Measurements from ENCODE around the gene NTSR1. TPM values are rescaled to one million over a fixed set of nuclear protein-coding genes. Genes with fewer than 3 reads are reported as not detected.

NTSR1 gene
- total RNA-seq, 4 donors from 2014 or later: 0.04 to 0.13 TPM; not detected in 2

GRCh38 chr20:62742550-62742949, 33.9 kb downstream of the NTSR1 start:
- H3K4me1 ChIP-seq: no peaks in the 10 kb centered on the region
- H3K27me3 ChIP-seq: peaks cover 36 to 48% (median 45%) of the 10 kb centered on the region in 3 donors
- in situ Hi-C loops (cut with MboI; ENCODE audit: low sequenced_read_pairs in 4 of 4): no loop called here
- DNase-seq: no peak
- H3K9me3 ChIP-seq: no peaks in the 10 kb centered on the region
- H3K4me3 ChIP-seq: no peak overlapping the region
- TF ChIP-seq CTCF (IDR thresholded peaks at IDR 0.05 in 4 of 5, conservative IDR thresholded peaks at IDR 0.05 in 1 of 5): no peak
- TF ChIP-seq POLR2A (IDR thresholded peaks at IDR 0.05): no peak
- H3K36me3 ChIP-seq: no peaks in the 10 kb centered on the region
- ATAC-seq: no peak
- intact Hi-C loops (cut with DNase I; ENCODE audit: low total_unique reads): no loop called here
- no peak overlapping the region for H3K27ac ChIP-seq

GRCh38 chr20:62742979-62743776, 34.5 kb downstream of the NTSR1 start:
- H3K4me1 ChIP-seq: no peaks in the 10 kb centered on the region
- no peak for ATAC-seq
- in situ Hi-C loops (cut with MboI; ENCODE audit: low sequenced_read_pairs in 4 of 4): no loop called here
- no peak for TF ChIP-seq POLR2A (IDR thresholded peaks at IDR 0.05)
- TF ChIP-seq CTCF (IDR thresholded peaks at IDR 0.05 in 4 of 5, conservative IDR thresholded peaks at IDR 0.05 in 1 of 5): no peak
- no peak overlapping the region for H3K27ac ChIP-seq
- intact Hi-C loops (cut with DNase I; ENCODE audit: low total_unique reads): no loop called here
- no peaks in the 10 kb centered on the region for H3K36me3 ChIP-seq
- DNase-seq: no peak
- H3K9me3 ChIP-seq: no peaks in the 10 kb centered on the region
- H3K4me3 ChIP-seq: no peak overlapping the region
- peaks cover 34 to 45% (median 45%) of the 10 kb centered on the region in 3 donors for H3K27me3 ChIP-seq

- intact Hi-C loops (cut with DNase I; ENCODE audit: low total_unique reads) (no loop called here), in situ Hi-C loops (cut with MboI; ENCODE audit: low sequenced_read_pairs in 4 of 4) (no loop called here)
- Histone ChIP-seq H3K9me3 (no peaks in the 10 kb centered on the region), H3K27me3 (peaks cover 34 to 45% (median 38%) of the 10 kb centered on the region in 3 donors), H3K4me3 (no peak overlapping the region), H3K36me3 (no peaks in the 10 kb centered on the region), H3K27ac (no peak overlapping the region), H3K4me1 (no peaks in the 10 kb centered on the region)
- ATAC-seq (no peak), DNase-seq (no peak)
- no peak for TF ChIP-seq POLR2A (IDR thresholded peaks at IDR 0.05)
- no peak for TF ChIP-seq CTCF (IDR thresholded peaks at IDR 0.05 in 4 of 5, conservative IDR thresholded peaks at IDR 0.05 in 1 of 5)
Observed at GRCh38 chr20:62743777-62744317, 35.2 kb downstream of the NTSR1 start.

- intact Hi-C loops (cut with DNase I; ENCODE audit: low total_unique reads): no loop called here
- H3K4me1 ChIP-seq: no peaks in the 10 kb centered on the region
- DNase-seq: no peak
- no peak for TF ChIP-seq POLR2A (IDR thresholded peaks at IDR 0.05)
- no peak for TF ChIP-seq CTCF (IDR thresholded peaks at IDR 0.05 in 4 of 5, conservative IDR thresholded peaks at IDR 0.05 in 1 of 5)
- no peak overlapping the region for H3K27ac ChIP-seq
- H3K4me3 ChIP-seq: no peak overlapping the region
- no peaks in the 10 kb centered on the region for H3K9me3 ChIP-seq
- in situ Hi-C loops (cut with MboI; ENCODE audit: low sequenced_read_pairs in 4 of 4): no loop called here
- no peak for ATAC-seq
- H3K27me3 ChIP-seq: peaks cover 28 to 36% (median 29%) of the 10 kb centered on the region in 3 donors
- no peaks in the 10 kb centered on the region for H3K36me3 ChIP-seq
Observed at GRCh38 chr20:62744741-62745191, 36.1 kb downstream of the NTSR1 start.
